A549 (cell line): ENCODE results near the gene ARID3A.

Experiments used
- CBX2 ChIP-seq: fragments of 200-600 bp; sonication (generic); IDR thresholded peaks from 2 replicates; pipeline ENCODE4 v1.6.1; 2016; ENCODE audit warnings: low read depth, mild to moderate bottlenecking, borderline replicate concordance
- CEBPB ChIP-seq, 2 experiments: fragments of >200 bp in 1 of 2; sonication (Bioruptor Twin) in 1 of 2; formaldehyde crosslinking in 1 of 2; IDR thresholded peaks; 2 replicates each; pipeline ENCODE4 v1.6.1; 2012 to 2016
- POLR2A ChIP-seq: IDR thresholded peaks from 2 replicates; pipeline ENCODE4 v1.6.1; 2012; ENCODE audit warnings: mild to moderate bottlenecking, low read length
- TF ChIP-seq, protein P1 (sequence below): fragments of >200 bp; sonication (Bioruptor Twin); formaldehyde crosslinking; IDR thresholded peaks from 3 replicates; pipeline ENCODE4 v1.5.1; 2016
- TF ChIP-seq, protein P2 (sequence below): fragments of 450-650 bp; IDR thresholded peaks from 2 replicates; pipeline ENCODE4 v1.6.1; 2014; ENCODE audit warnings: antibody characterized with exemption

DNA sequence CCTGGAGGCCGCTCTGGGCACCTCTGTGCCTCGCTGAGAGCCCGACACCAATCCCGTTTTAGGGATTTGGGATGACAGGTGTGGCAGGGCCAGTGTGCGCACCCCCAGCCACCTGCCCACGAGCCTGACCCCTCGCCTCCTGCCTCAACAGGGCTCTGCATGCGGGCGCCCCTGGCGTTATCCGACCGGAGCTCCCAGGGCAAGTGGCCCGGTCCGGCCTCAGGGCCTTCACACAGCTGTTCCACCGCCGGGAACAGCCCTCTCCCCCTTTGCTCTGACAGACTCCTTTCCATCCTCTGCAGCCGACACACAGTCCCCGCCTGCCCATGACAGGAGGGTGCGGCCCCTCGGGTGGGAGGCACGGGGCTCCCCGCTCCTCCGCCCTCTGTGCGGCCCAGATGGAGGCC is 51.2 kb downstream of the ARID3A start:
- TF ChIP-seq, protein P1, sequence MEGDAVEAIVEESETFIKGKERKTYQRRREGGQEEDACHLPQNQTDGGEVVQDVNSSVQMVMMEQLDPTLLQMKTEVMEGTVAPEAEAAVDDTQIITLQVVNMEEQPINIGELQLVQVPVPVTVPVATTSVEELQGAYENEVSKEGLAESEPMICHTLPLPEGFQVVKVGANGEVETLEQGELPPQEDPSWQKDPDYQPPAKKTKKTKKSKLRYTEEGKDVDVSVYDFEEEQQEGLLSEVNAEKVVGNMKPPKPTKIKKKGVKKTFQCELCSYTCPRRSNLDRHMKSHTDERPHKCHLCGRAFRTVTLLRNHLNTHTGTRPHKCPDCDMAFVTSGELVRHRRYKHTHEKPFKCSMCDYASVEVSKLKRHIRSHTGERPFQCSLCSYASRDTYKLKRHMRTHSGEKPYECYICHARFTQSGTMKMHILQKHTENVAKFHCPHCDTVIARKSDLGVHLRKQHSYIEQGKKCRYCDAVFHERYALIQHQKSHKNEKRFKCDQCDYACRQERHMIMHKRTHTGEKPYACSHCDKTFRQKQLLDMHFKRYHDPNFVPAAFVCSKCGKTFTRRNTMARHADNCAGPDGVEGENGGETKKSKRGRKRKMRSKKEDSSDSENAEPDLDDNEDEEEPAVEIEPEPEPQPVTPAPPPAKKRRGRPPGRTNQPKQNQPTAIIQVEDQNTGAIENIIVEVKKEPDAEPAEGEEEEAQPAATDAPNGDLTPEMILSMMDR = no peak
- TF ChIP-seq CEBPB (IDR thresholded peaks at IDR 0.05) (no peak), POLR2A (no peak), CBX2 (no peak)
- TF ChIP-seq, protein P2, sequence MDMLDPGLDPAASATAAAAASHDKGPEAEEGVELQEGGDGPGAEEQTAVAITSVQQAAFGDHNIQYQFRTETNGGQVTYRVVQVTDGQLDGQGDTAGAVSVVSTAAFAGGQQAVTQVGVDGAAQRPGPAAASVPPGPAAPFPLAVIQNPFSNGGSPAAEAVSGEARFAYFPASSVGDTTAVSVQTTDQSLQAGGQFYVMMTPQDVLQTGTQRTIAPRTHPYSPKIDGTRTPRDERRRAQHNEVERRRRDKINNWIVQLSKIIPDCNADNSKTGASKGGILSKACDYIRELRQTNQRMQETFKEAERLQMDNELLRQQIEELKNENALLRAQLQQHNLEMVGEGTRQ = no peak
